Brain microvascular endothelial cell (primary cell): Measurements from ENCODE around the gene HEPACAM.

Source experiments
- DNase-seq: peaks from one replicate; pipeline ENCODE4 v3.0.0-alpha.2; 2020
- H3K27ac ChIP-seq: fragments of 250-450 bp; sonication (Bioruptor Pico); 2 replicates; pipeline ENCODE4 v1.5.1; 2020; ENCODE audit warnings: mild to moderate bottlenecking, moderate library complexity
- H3K27me3 ChIP-seq: fragments of 250-450 bp; sonication (Bioruptor Pico); replicated peaks from 2 replicates; pipeline ENCODE4 v1.5.1; 2020; ENCODE audit warnings: mild to moderate bottlenecking
- H3K36me3 ChIP-seq: fragments of 250-450 bp; sonication (Bioruptor Pico); replicated peaks from 2 replicates; pipeline ENCODE4 v1.5.1; 2020; ENCODE audit warnings: mild to moderate bottlenecking
- H3K4me3 ChIP-seq: 2 replicates; pipeline ENCODE4 v1.5.1; 2011; ENCODE audit warnings: low read depth, mild to moderate bottlenecking, control low read depth, low read length, moderate library complexity
- CTCF ChIP-seq: IDR thresholded peaks from 2 replicates; pipeline ENCODE4 v1.5.1; 2011; ENCODE audit warnings: low read depth, mild to moderate bottlenecking, moderate library complexity, low read length, control low read depth, inconsistent platforms; ENCODE audit errors: missing control alignments
- in situ Hi-C: cut with HindIII; loops from 2 replicates; pipeline ENCODE4 v1.10.0; 2017; ENCODE audit warnings: low sequenced_read_pairs, low pct_ligation_motif_present

HEPACAM gene

GRCh38 chr11:124946735-124947141 lies 10.9 kb upstream of the HEPACAM start:
- no peak for TF ChIP-seq CTCF
- H3K36me3 ChIP-seq, result no peaks in the 10 kb centered on the region
- no peak for DNase-seq
- no peaks in the 10 kb centered on the region for H3K27me3 ChIP-seq
- H3K4me3 ChIP-seq, result no peak overlapping the region
- no peak overlapping the region for H3K27ac ChIP-seq
- in situ Hi-C loops, result no loop called here

GRCh38 chr11:124945826-124946225 lies 10.0 kb upstream of the HEPACAM start:
- H3K27me3 ChIP-seq, result no peaks in the 10 kb centered on the region
- DNase-seq, result no peak
- no peak overlapping the region for H3K27ac ChIP-seq
- H3K36me3 ChIP-seq, result no peaks in the 10 kb centered on the region
- in situ Hi-C loops, result no loop called here
- H3K4me3 ChIP-seq, result no peak overlapping the region
- no peak for TF ChIP-seq CTCF

GRCh38 chr11:124944565-124944964 lies 8.7 kb upstream of the HEPACAM start:
- H3K4me3 ChIP-seq, result no peak overlapping the region
- TF ChIP-seq CTCF, result no peak
- in situ Hi-C loops, result no loop called here

GRCh38 chr11:124943741-124944140 lies 7.9 kb upstream of the HEPACAM start:
- in situ Hi-C loops, result no loop called here
- Histone ChIP-seq H3K27me3 (no peaks in the 10 kb centered on the region), H3K36me3 (no peaks in the 10 kb centered on the region), H3K4me3 (no peak overlapping the region), H3K27ac (no peak overlapping the region)
- no peak for DNase-seq
- TF ChIP-seq CTCF, result no peak

More at GRCh38 chr11:124944565-124944964, 8.7 kb upstream of the HEPACAM start:
- no peak for DNase-seq
- Histone ChIP-seq H3K27me3 (no peaks in the 10 kb centered on the region), H3K36me3 (no peaks in the 10 kb centered on the region), H3K27ac (no peak overlapping the region)

GRCh38 chr11:124943254-124943616 lies 7.4 kb upstream of the HEPACAM start:
- Histone ChIP-seq H3K4me3 (no peak overlapping the region), H3K36me3 (no peaks in the 10 kb centered on the region), H3K27me3 (no peaks in the 10 kb centered on the region), H3K27ac (no peak overlapping the region)
- no peak for DNase-seq
- TF ChIP-seq CTCF, result peak; percentile 42
- in situ Hi-C loops, result no loop called here

- no peak overlapping the region for H3K27ac ChIP-seq
- H3K4me3 ChIP-seq, result no peak overlapping the region
- H3K27me3 ChIP-seq, result no peaks in the 10 kb centered on the region
- in situ Hi-C loops, result no loop called here
- no peak for DNase-seq
- H3K36me3 ChIP-seq, result no peaks in the 10 kb centered on the region
- TF ChIP-seq CTCF, result no peak
Observed at GRCh38 chr11:124942466-124943253, 6.8 kb upstream of the HEPACAM start.
